ENCODE results near the gene SLC13A3.

Gene SLC13A3

GRCh38 chr20:46657137-46657536 lies 5.9 kb upstream of the SLC13A3 start:
- in situ Hi-C loops (cut with MboI; ENCODE audit: low sequenced_read_pairs): no loop called here

- in situ Hi-C loops (cut with MboI; ENCODE audit: low sequenced_read_pairs): no loop called here
These were observed 1.4 kb upstream of the SLC13A3 start for GRCh38 chr20:46652699-46653098.

GRCh38 chr20:46650575-46651090 lies 626 bp downstream of the SLC13A3 start:
- in situ Hi-C loops (cut with MboI; ENCODE audit: low sequenced_read_pairs): no loop called here

GRCh38 chr20:46649965-46650542 lies 1.2 kb downstream of the SLC13A3 start:
- in situ Hi-C loops (cut with MboI; ENCODE audit: low sequenced_read_pairs): no loop called here

GRCh38 chr20:46649650-46649949 lies 1.7 kb downstream of the SLC13A3 start:
- in situ Hi-C loops (cut with MboI; ENCODE audit: low sequenced_read_pairs): no loop called here

GRCh38 chr20:46648903-46649649 lies 2.2 kb downstream of the SLC13A3 start:
- in situ Hi-C loops (cut with MboI; ENCODE audit: low sequenced_read_pairs): no loop called here

GRCh38 chr20:46647469-46647868 lies 3.8 kb downstream of the SLC13A3 start:
- in situ Hi-C loops (cut with MboI; ENCODE audit: low sequenced_read_pairs): no loop called here

GRCh38 chr20:46646659-46647380 lies 4.4 kb downstream of the SLC13A3 start:
- in situ Hi-C loops (cut with MboI; ENCODE audit: low sequenced_read_pairs): no loop called here

GRCh38 chr20:46646122-46646521 lies 5.1 kb downstream of the SLC13A3 start:
- in situ Hi-C loops (cut with MboI; ENCODE audit: low sequenced_read_pairs): no loop called here

- in situ Hi-C loops (cut with MboI; ENCODE audit: low sequenced_read_pairs): no loop called here
These were observed 6.5 kb downstream of the SLC13A3 start for GRCh38 chr20:46644733-46645132.

- in situ Hi-C loops (cut with MboI; ENCODE audit: low sequenced_read_pairs): no loop called here
These were observed 7.1 kb downstream of the SLC13A3 start for GRCh38 chr20:46644160-46644559.

GRCh38 chr20:46642969-46643343 lies 8.3 kb downstream of the SLC13A3 start:
- in situ Hi-C loops (cut with MboI; ENCODE audit: low sequenced_read_pairs): no loop called here

- in situ Hi-C loops (cut with MboI; ENCODE audit: low sequenced_read_pairs): no loop called here
These were observed 8.8 kb downstream of the SLC13A3 start for GRCh38 chr20:46642265-46642968.

GRCh38 chr20:46641424-46641823 lies 9.8 kb downstream of the SLC13A3 start:
- in situ Hi-C loops (cut with MboI; ENCODE audit: low sequenced_read_pairs): no loop called here

GRCh38 chr20:46640536-46641311 lies 10.5 kb downstream of the SLC13A3 start:
- in situ Hi-C loops (cut with MboI; ENCODE audit: low sequenced_read_pairs): no loop called here

- in situ Hi-C loops (cut with MboI; ENCODE audit: low sequenced_read_pairs): no loop called here
These were observed 11.2 kb downstream of the SLC13A3 start for GRCh38 chr20:46640044-46640443.

- in situ Hi-C loops (cut with MboI; ENCODE audit: low sequenced_read_pairs): no loop called here
These were observed 11.7 kb downstream of the SLC13A3 start for GRCh38 chr20:46639587-46639986.

GRCh38 chr20:46638898-46639274 lies 12.4 kb downstream of the SLC13A3 start:
- in situ Hi-C loops (cut with MboI; ENCODE audit: low sequenced_read_pairs): no loop called here

GRCh38 chr20:46638134-46638897 lies 12.9 kb downstream of the SLC13A3 start:
- in situ Hi-C loops (cut with MboI; ENCODE audit: low sequenced_read_pairs): no loop called here

Data from HL-60/S4 (cell line).